ENCODE results near the gene FAXDC2. TPM values are rescaled to one million over a fixed set of nuclear protein-coding genes. Genes with fewer than 3 reads are reported as not detected.

The FAXDC2 gene
- total and polyA plus RNA-seq, 9 of the 15 experiments (the other 6 are each of a cell fraction or from before 2014, with no cell fraction given), result 2.4 to 30.0 (median 9.9) TPM

DNA sequence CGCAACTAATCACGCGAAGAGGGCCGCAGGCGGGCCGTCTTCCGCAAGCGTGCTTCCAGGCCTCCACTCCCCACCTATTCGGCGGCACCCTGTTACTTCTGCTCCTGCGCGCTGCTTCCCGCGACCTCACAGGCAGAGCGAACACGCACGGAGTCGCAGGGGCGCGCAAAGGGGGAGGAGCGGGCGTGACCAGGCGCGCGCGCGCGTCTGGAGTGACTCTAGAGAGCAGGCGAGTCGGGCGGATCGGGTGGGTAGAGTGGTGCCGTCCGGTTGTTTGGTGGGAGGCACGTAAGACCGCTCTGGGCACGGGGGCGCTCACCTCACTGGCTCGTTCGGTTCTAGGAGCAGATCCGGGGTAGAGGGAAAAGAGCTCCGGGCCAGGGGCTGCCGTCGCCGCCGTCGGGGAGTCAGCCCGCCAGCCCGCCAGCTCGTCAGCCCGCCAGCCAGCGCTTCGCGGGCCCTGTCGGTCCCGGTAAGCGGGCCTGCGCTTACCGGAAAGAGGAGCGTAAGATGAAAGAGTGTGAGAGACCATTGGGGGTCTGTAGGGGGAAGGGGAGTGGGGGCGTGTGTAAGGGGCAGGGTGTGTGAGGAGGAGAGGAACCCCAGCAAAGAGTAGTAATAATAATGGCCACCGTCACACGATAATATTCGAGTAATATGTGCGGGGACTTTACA is 8.0 kb upstream of the FAXDC2 start, which contains the start of gene CNOT8 (continued):
- peak; percentile 67; the same call in 1 of the 2 replicates for TF ChIP-seq KAT7 (CRISPR knock-in tag; IDR thresholded peaks at IDR 0.05; ENCODE audit: borderline replicate concordance)
- TF ChIP-seq RB1 (IDR thresholded peaks at IDR 0.05; ENCODE audit: low read depth), result peak; percentile 76
- TF ChIP-seq TEAD4 (IDR thresholded peaks at IDR 0.05; ENCODE audit: low read length), result no peak
- TF ChIP-seq TEAD4 (CRISPR knock-in tag; IDR thresholded peaks at IDR 0.05; ENCODE audit: borderline replicate concordance), result no peak
- TF ChIP-seq, protein P1, sequence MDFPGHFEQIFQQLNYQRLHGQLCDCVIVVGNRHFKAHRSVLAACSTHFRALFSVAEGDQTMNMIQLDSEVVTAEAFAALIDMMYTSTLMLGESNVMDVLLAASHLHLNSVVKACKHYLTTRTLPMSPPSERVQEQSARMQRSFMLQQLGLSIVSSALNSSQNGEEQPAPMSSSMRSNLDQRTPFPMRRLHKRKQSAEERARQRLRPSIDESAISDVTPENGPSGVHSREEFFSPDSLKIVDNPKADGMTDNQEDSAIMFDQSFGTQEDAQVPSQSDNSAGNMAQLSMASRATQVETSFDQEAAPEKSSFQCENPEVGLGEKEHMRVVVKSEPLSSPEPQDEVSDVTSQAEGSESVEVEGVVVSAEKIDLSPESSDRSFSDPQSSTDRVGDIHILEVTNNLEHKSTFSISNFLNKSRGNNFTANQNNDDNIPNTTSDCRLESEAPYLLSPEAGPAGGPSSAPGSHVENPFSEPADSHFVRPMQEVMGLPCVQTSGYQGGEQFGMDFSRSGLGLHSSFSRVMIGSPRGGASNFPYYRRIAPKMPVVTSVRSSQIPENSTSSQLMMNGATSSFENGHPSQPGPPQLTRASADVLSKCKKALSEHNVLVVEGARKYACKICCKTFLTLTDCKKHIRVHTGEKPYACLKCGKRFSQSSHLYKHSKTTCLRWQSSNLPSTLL (IDR thresholded peaks at IDR 0.05), result no peak
- peak; percentile 95 for TF ChIP-seq POLR2A (conservative IDR thresholded peaks at IDR 0.05)
- peak; percentile 25 for TF ChIP-seq ATF7 (IDR thresholded peaks at IDR 0.05)
- no peak for TF ChIP-seq KAT2B (IDR thresholded peaks at IDR 0.05; ENCODE audit: low read depth, low read length)
- TF ChIP-seq SNIP1 (IDR thresholded peaks at IDR 0.05; ENCODE audit: low read depth), result peak; percentile 94
- no peak for TF ChIP-seq SAFB2 (IDR thresholded peaks at IDR 0.05; ENCODE audit: borderline replicate concordance, low read depth, low read length, severe bottlenecking)
- TF ChIP-seq, protein P2, sequence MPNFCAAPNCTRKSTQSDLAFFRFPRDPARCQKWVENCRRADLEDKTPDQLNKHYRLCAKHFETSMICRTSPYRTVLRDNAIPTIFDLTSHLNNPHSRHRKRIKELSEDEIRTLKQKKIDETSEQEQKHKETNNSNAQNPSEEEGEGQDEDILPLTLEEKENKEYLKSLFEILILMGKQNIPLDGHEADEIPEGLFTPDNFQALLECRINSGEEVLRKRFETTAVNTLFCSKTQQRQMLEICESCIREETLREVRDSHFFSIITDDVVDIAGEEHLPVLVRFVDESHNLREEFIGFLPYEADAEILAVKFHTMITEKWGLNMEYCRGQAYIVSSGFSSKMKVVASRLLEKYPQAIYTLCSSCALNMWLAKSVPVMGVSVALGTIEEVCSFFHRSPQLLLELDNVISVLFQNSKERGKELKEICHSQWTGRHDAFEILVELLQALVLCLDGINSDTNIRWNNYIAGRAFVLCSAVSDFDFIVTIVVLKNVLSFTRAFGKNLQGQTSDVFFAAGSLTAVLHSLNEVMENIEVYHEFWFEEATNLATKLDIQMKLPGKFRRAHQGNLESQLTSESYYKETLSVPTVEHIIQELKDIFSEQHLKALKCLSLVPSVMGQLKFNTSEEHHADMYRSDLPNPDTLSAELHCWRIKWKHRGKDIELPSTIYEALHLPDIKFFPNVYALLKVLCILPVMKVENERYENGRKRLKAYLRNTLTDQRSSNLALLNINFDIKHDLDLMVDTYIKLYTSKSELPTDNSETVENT (CRISPR knock-in tag; IDR thresholded peaks at IDR 0.05), result peak; percentile 98
- 0 out of 2 replicates have a peak, but pooled peaks have one; percentile 14 for TF ChIP-seq DPF2 (IDR thresholded peaks at IDR 0.05)
- TF ChIP-seq HNRNPL (IDR thresholded peaks at IDR 0.05; ENCODE audit: low read depth, low read length), result 0 out of 2 replicates have a peak, but pooled peaks have one; percentile 37
- TF ChIP-seq FOSL1 (tag; conservative IDR thresholded peaks at IDR 0.05), result peak; percentile 20; the same call in 1 of the 2 replicates
- TF ChIP-seq, protein P3, sequence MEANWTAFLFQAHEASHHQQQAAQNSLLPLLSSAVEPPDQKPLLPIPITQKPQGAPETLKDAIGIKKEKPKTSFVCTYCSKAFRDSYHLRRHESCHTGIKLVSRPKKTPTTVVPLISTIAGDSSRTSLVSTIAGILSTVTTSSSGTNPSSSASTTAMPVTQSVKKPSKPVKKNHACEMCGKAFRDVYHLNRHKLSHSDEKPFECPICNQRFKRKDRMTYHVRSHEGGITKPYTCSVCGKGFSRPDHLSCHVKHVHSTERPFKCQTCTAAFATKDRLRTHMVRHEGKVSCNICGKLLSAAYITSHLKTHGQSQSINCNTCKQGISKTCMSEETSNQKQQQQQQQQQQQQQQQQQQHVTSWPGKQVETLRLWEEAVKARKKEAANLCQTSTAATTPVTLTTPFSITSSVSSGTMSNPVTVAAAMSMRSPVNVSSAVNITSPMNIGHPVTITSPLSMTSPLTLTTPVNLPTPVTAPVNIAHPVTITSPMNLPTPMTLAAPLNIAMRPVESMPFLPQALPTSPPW (CRISPR knock-in tag; IDR thresholded peaks at IDR 0.05), result peak; percentile 96
- no peak; the same call in 1 of the 2 replicates for TF ChIP-seq GTF2F1 (IDR thresholded peaks at IDR 0.05; ENCODE audit: low read depth, low read length)
- peak; percentile 82 for TF ChIP-seq LCOR (CRISPR knock-in tag; IDR thresholded peaks at IDR 0.05)
- TF ChIP-seq ZNF3 (CRISPR knock-in tag; IDR thresholded peaks at IDR 0.05), result no peak
- TF ChIP-seq ZNF12 (CRISPR knock-in tag; IDR thresholded peaks at IDR 0.05), result no peak

Measured in K562 (cell line).